HG02763 (cell line): ENCODE results near the gene EFCAB12.
"Not testable (repeated sequence)": the region's sequence is repeated elsewhere in the genome, so short reads cannot be mapped to it uniquely, and the experiment has no call there.

Experiments
- ATAC-seq: cut with Tn5 transposase; IDR thresholded peaks from one replicate; pipeline ENCODE4 v1.9.1; 2021; ENCODE audit warnings: mild to moderate bottlenecking, moderate library complexity; ENCODE audit not compliant: unreplicated experiment

EFCAB12 gene

DNA sequence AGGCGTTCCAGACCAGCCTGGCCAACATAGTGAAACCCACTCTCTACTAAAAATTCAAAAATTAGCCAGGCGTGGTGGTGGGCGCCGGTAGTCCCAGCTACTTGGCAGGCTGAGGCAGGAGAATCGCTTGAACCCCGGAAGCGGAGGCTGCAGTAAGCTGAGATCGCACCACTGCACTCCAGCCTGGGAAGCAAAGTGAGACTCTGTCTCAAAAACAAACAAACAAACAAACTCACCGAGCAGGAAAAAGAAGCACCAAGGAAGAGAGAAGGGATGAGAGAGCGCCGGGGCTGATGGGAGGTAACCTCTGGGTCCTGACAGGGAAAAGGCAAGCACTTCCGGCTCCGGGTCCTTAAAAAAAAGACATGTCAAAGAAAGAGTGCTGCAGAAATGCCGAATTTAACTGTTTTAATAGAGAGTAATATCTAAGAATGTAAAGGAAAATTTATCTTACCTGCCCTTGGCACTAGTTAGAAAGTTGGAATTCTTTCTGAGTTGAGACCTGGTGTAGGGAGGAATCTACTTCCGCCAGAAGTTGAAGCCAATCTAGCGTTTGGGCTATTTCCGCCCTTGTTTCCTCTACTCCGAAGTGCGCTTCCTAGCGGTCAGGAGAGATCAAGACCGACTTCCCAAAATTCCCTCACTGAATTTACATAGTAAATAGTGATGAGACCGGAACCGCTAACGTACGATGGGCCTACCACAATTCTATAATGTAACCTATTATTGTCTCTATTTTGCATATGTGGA is 29.1 kb downstream of the EFCAB12 start:
- peak; percentile 70 for ATAC-seq

DNA sequence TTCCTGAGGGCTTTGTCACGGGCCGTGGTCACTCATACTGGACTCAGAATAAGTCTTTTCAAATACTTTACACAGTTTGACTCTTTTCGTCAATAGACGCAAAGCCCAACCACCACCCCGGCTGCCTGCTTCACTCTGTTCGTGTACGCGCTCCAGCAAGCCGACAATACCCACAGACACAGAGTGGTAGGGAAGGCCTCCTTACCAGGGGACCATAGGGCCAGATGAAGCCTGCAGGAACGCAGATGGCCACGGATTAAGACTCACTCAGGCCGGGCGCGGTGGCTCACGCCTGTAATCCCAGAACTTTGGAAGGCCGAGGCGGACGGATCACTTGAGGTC is 29.7 kb downstream of the EFCAB12 start:
- ATAC-seq = no peak

DNA sequence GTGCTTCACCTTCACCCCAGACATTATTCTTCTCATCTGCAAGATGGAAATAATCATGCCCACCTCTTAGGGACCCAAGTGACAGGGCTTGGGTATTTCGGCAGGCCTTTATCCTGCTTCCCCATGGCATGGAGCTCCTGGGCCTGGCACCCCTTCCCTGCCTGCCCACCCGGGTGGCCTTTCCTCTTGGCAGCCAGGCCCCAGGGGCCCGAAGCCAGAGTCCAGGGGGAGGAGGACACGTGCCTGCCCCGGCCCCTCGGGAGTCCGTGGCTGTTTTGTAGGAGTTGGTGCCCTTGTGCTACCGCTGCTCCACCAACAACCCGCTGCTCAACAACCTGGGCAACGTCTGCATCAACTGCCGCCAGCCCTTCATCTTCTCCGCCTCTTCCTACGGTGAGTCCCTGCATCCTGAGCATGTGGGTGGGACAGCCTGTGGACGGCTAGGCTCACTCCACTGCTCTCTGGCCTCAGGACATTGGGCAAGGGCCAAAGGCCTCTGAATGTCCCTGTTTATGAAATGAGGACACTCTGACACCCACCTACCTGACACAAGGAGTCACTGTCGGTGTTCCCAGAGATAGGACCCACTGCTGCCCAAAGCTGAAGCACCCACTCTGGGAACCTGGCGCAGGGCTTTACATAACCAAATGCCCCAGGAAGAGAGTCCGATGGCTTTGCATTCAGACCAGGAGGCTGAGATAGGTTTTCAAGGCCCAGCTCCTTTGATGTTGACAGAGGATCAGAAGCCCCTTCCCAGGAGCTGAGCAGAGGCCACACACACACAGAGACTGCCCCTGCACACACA is 34.5 kb downstream of the EFCAB12 start:
- not testable (repeated sequence) for ATAC-seq

DNA sequence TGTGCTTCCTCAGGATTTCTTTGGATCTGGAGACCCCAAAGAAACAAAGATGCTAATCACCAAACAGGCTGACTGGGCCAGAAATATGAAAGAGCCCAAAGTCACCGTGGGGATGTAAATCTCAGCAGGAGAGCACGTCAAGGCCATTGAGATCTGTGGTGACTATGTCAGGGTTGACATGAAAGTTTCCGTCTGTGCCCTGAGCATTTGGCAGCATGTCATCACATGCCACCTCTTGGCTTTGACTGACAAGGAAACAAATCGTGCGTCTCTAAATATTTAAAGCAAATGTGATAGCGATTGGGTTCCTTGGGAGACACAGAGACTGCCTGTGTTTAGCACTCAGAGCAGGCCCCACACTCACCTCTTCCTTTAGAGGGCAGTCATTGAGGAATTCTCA is 35.2 kb downstream of the EFCAB12 start:
- no peak for ATAC-seq

DNA sequence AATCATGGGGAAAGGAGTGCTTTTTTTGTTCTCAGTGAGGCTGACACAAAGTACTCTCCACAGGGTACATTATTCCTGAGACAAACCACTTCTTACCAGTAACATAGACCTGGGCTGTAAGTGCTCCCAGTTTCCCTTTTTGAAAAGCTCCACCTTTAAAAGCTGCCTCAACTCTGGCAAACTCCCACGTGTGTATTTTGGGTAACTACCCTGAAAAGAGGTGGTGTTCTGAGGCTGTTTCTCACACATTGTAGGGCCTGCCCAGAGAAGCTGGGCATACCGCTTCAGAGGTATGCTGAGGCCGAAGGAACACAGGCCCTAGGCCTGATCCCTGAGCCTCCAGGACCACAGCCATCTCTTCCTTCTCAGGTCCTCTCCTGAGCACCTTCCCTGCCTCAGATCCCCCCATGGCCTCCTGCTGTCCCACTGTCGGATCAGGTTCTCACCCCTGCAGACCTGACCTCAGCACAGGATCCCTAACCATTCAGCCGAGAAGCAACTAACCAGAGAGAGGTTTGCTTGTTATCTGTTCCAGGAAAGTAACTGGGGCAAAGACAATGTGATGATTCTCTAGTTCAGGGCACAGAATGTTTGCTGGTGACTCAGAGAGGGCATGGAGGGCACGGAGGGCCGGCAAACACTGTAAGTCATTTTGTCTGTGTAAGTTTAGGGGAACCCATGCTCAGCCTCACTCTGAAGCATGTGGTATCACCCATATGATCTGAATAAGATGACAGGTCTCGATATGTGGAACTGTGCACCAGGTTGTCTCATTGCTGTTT is 36.1 kb downstream of the EFCAB12 start:
- ATAC-seq = not testable (repeated sequence)

DNA sequence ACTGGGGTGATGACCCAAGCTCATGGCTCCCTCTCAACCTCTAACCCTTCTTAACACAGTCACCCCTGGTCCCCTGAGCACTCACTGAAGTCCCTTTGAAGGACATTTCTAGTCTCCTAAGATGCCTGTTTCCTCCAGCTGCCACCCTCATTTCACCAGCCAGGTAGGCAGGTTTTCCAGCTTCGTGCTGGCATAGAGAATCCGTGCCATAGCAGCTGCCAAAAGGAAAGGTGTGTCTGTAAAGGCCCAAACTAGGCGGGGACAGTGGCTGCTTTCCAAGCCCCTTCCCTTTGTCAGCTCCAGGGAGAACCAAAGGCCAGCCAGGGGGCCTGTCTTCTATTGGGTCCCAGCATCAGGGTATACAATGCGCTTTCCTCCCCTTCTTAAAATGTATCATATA is 36.9 kb downstream of the EFCAB12 start:
- ATAC-seq = not testable (repeated sequence)

DNA sequence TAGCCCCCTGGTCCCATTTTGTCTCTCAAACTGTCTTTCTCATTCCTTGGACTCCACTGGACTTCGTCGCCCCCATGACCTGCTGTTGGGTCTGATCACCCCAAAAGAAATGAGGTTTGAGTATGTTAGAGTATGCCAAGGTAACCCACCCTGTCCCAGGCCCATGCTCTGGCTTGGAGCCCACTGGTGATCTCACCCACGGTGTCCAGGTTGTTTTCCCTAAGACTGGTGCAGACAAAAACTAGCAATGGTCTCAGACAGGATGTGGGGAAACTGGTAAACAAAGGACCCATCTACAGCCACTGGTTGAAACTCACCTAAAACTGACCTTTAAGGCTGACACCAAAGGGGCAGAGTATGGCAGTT is 38.9 kb downstream of the EFCAB12 start:
- no peak for ATAC-seq

DNA sequence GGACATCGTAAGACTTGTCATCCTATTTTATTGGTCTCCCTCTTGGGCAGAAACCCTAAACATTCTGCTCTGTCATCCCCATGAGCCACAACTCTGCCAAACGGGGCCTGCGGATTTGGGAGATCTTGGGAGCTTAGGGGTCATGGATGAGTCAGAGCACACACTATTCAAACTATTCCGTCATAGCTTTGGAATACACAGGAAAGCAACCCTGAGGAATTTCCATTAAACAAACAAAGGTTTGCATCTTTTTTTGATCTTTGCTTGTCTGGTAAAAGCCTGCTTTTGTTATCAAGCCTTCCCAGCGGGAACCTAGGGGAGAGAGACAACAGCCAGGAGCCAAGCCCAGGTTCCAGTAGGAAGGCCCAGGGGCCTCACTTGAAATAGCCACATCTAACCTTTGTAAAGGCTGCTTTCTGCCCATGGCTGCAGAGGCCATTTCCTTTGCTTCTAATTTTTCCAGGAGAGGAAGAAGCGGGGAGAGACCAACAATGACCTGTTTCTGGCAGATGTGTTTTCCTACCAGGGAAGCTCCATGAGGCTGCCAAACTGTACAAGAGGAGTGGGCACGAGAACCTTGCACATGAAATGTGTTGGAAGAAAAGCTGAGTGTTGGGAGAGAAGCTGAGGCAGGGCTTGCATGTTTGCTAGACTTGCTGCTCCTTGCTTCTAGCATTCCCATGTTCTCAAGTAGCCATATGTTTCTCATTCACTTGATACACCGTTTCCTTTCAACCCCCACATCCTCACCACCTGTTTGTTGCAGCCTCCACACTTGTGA is 39.5 kb downstream of the EFCAB12 start:
- ATAC-seq = not testable (repeated sequence)

DNA sequence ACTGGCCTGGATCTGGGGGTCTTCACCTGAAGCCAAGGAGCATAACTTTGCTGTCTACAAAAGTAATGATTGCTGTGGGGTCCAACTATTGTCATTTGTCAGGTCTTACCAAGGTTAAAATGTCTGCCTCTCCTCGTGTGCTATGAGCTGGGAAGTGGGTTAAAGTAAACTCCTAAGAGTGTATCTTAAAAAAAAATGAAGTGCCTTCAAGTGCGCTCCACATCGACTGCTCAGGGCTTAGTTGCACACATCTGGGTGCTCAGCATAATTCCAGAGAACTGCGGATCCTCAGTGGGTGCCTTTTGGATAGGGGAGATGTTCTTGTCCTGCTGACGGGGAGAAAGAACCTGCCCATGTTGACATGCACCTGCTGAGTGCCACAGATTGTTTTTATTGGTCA is 40.9 kb downstream of the EFCAB12 start:
- no peak for ATAC-seq

DNA sequence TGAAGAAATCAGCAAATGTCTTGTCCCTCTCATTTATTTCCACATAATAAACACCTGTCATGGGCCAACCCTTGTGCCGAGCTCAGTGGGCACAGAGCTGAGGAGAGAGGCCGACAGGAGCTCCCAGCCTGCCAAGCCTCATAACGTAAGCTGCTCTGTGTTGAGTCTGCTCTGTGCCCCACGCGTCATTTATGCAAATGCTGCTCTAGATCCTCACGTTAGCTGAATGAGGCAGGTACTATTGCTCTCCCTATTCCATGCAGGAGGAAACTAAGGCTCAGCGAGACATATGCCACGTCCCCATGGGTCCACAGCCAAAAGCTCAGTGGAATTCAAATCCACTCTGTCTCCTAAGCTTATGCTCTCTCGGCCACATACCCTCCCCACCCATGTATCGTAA is 41.5 kb downstream of the EFCAB12 start:
- ATAC-seq = no peak

DNA sequence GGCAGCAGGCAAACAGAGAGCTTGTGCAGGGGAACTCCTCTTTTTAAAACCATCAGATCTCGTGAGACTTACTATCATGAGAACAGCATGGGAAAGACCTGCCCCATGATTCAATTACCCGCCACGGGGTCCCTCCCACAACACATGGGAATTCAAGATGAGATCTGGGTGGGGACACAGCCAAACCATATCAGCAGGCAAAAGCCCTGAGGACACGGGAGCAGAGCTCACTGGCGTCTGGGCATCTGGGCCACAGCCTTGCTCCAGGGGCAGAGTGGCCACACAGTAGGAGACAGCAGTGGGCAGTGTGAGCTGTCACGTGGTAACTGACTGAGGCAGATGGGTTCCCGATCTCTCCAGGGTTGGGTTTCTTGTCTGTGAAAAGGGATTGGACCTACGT is 42.9 kb downstream of the EFCAB12 start:
- not testable (repeated sequence) for ATAC-seq

DNA sequence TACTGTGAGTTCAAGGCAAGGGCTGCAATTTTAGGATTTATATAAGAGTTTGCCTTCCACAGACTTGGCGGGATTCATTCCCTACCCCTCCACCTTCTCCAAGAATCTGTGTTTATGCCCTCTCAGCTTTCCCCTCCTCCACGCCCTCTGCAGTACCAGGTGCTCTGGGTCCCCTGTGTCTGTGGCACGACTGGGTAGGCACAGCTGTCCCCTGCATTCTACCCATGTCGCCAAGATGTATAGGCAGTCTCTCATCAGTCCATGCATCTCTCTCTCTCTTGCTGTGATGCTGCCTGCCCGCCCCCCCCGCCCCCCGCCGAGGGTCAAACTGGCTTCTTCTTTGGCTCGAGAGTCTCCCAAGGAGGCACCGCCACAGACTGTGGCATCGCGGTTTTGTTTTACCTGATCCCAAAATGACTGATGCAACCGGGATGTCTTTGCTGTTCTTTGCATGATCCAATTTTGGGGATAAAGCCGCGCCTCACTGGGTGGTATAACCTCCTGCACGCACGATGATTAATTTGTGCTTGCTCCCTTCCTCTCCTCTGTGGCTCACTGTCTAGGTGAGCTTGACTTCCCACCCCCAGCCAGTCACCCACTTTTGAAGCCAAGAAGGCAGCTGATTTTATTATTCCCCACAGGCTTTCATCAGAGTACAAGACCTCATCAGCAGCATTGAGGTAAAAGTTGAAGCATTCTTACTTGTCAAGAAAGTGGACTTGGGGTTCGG is 43.7 kb downstream of the EFCAB12 start:
- ATAC-seq = no peak

DNA sequence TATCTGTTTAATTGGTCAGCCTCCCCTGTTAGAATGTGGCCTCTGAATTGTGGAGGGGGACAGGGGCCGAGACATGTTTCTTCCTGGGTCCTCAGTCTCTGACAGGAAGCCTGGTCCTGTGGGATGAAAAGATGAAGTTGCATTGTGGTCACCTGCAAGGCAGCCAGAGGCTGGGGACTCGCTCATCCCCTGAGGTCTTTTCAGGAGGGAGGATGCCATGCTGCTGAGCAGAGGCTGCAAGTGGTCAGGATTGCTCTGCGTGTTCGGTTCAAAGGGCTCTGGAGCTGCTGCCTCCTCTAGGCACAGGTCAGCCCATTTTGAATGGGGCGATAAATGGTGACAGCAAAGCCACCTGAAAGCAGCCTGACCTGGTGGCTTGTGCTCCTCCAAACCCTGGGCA is 44.3 kb downstream of the EFCAB12 start:
- ATAC-seq = not testable (repeated sequence)

DNA sequence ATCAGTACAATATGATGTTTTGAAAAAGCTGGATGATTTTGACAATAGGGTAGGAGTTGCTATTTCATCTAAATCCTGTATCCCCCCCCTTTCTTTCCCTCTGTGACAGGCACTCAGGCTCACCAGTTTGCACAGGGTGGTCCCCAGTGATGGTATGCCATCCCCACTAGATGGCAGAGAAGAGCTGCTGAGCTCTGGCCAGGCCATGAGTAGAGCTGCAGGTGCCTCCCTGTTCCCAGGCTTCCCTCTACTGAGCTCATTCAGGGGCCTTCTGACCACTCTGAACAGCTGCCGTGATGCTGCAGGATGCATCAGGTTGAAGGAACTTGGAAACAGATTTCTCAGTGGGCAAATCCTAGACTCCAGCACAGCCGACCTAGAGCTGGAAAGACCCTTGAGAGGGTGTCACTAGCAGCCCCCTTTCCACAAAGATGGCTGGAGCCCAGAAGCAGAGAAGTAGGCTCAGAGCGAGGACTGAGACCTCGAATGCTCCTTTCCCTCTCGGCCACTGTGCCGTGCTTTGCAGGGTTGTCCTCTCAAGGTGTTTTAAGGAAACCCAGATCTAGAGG is 45.1 kb downstream of the EFCAB12 start:
- no peak for ATAC-seq

DNA sequence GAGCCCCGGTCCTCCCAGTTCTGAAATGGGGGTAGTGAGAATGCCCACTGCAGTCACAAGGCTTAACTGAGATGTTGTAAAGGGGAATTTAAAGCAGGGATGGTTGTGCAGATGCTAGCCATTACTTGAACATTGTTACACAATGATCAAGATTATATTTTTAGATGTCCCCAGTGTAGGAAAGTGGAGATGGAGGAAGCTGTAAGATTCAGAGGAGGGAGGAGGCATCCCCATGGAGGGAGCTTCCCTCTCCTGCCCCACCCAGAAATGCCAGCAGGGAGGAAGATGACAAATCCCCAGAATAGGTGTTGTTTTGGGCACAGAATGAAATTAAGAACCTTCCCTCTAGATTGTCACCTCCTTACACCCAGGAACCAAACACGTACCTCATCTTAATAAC is 46.1 kb downstream of the EFCAB12 start:
- ATAC-seq = no peak

DNA sequence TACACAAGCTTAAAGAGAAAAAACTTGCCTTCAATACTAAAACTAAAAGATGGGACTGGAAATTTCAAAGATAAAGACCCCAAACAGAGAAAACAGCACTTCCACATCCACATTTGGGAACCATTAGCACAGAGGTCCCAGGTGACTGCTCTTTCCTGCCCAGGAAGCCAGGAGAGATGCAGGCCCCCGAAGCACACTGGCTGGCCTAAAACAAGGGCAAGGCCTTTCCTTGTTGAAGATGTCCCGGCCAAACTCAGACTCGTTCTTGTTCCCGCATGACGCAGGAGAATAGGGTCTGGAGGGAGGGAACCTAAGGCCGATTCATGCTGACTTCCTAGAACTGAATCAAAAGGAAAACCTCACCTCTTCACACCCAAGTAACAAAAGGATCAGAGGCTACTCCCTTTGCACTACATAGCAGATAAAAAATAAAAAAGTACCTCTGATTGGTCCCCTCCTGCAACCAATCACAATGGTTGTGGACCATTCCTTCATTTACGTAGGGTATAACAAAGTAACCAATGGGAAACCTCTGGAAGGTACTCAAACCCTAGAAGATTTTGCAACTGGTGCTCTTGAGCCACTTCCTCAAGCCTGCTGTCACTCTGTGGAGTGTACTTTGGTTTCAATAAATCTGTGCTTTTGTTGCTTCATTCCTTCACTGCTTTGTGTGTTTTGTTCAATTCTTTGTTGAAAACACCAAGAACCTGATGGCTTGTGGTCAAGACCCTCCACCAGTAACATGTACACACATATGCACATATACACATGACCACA is 48.7 kb downstream of the EFCAB12 start:
- no peak for ATAC-seq

DNA sequence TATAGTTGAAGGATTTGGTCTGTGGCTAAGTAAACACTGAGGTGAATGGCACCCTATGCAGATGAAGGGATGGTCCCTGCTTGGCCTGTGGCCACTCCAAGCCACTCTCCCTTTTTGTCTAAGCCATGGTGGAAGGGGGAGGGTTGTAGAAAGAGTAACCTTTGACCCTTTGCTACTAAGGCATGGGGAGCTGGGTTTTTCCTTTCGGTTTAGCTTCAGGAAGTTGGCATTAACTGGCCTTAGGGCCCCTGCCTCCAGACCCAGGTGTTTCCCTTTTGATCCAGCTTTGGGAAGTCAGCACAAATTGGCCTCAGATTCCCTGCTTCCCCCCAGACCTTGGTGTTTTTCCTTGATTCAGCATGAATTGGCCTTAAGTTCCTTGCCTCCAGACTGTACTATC is 49.5 kb downstream of the EFCAB12 start:
- ATAC-seq = no peak

DNA sequence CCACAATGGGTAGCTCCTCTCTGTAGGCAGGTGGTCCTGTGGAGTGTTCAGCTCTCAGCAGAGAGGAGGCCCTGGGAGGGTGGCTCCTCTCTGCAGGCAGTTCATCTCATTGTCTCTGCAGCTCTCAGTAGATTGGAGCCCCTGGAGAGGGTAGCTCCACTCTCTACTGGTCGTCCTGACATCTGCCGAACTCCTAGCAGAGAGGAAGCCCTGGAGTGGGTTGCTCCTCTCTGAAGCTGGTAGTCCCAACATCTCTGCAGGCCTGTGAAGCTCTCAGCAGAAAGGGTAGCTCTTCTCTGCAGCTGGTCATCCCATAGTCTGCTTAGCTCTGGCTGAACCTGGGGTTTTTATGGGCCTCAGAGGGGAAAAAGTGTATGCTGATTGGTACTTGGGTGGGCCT is 50.8 kb downstream of the EFCAB12 start:
- ATAC-seq = no peak

DNA sequence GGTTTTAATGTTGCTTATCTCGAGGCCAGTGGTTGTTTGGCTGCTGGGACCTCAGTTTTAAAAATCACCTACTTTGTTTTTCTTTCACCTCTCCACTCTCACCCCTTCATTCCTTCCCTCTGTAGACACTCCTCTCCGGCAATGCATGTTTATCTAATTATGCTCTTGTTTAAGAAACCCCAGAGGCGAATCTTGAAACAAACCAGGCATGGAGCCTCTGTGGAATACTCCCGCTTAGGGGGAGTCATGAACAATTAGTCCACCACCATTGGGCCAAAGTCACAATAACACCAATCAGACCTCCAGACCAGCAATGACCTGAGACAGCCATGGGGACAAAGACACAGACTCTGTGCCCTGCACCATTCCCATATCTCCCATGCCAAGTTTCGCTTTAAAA is 53.3 kb downstream of the EFCAB12 start:
- ATAC-seq = no peak
